Renal cortex interstitium (tissue), 11 donors: ENCODE data around the gene ZBTB46. TPM values are rescaled to one million over a fixed set of nuclear protein-coding genes. Genes with fewer than 3 reads are reported as not detected.
A peak's percentile ranks its signal among the peaks of the same experiment; 100 is the strongest.
"Not testable (repeated sequence)": the region's sequence is repeated elsewhere in the genome, so short reads cannot be mapped to it uniquely, and the experiment has no call there.

Source experiments
- DNase-seq, 11 donors: peaks; one replicate each; pipeline ENCODE4 v3.0.0-alpha.2; 2013; ENCODE audit warnings: low read depth in 9 of 11, low spot score in 4 of 11; ENCODE audit errors: extremely low read depth in 1 of 11
- polyA plus RNA-seq, 3 donors: library from polyadenylated mRNA; unstranded; fragments of 120-200 nt; gene quantifications; one replicate each; pipeline ENCODE4 v1.2.1, GENCODE V29; 2013; ENCODE audit not compliant: insufficient read length in 3 of 3

The ZBTB46 gene
- polyA plus RNA-seq, 3 donors: 15.5 to 20.0 (median 19.2) TPM

DNA sequence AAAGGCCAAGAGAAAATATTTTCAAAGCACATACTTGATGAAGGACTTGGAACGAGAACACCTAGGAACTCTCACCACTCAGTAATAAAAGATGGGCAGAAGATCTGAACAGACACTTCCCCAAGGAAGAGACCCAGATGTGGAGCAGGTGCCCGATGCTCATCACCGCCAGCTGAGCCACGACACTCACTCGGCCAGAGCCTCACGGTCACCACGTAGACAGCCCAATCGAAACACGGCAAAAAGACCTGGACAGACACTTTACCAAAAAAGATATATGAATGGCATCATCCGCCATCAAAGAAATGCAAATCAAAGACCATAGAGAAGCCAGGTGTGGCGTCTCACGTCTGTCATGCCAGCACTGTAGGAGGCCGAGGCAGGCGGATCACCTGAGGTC, 49.9 kb downstream of the ZBTB46 start:
- DNase-seq: no peak

DNA sequence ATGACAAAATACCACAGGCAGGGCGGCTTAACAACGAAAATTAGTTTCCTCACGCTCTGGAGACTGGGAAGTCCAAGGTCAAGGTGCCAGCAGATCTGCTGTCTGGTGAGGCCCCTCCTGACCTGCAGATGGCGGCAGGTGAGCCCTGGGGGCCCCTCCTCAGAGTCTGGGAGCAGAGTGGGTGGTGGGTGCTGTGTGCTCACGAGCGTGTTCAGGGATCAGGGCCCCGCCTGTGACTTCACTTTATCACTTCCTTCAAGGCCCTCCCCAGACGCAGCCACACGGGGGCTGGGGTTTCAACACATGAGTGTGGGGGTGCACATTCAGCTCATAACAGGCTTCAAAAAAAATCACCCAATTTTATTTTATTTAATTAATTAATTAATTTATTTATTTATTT, 52.2 kb downstream of the ZBTB46 start:
- DNase-seq: no peak

DNA sequence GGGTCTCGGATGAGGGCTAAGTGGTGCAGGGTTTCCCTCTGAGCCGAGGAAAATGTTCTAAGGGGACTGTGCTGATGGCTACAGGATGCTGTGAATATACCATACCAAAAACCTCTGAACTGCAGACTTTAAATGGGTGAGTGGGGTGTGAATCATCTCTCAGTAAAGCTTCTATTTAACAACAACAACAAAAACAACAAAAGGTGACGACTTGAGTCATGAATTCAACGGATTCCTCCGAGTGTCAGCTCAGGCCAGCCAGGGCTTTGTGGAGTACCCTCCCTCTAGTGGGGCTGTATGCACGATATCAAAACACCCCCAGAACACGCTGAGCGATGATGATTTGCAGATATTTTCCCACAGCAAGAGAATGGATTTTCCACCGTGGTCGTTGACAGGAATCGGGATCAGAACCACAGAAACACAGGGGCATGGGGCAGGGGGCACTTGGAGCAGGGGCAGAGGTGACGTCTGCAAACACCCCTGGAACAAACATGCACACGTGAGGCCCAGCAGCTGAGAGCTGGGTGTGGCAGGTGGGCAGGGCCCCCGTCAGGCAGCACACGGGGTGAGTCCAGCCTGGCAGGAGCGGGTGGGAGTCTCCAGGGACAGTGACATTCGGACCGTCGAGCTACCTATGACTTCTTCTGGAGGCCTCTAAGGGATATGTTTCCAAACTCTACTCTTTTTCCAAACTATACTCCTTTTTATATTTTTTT, 52.9 kb downstream of the ZBTB46 start:
- DNase-seq: no peak

DNA sequence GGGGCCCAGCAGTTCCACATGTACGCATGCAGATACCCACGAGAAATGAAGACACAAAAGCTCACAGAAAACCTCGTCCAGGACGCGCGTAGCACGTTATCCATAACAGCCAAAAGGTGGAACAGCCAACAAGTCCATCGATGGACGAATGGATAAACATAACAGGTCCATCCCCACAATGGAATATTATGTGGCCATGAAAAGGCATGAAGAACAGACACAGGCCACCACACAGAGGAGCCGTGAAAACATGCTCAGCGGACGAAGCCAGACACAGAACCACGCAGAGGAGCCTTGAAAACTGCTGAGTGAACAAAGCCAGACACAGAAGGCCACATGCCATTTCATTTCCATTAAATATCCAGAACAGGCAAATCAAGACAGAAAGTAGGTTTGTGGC, 53.5 kb downstream of the ZBTB46 start:
- no peak for DNase-seq

- not testable (repeated sequence) for DNase-seq
Observed at GRCh38 chr20:63776875-63777274, 54.2 kb downstream of the ZBTB46 start.

DNA sequence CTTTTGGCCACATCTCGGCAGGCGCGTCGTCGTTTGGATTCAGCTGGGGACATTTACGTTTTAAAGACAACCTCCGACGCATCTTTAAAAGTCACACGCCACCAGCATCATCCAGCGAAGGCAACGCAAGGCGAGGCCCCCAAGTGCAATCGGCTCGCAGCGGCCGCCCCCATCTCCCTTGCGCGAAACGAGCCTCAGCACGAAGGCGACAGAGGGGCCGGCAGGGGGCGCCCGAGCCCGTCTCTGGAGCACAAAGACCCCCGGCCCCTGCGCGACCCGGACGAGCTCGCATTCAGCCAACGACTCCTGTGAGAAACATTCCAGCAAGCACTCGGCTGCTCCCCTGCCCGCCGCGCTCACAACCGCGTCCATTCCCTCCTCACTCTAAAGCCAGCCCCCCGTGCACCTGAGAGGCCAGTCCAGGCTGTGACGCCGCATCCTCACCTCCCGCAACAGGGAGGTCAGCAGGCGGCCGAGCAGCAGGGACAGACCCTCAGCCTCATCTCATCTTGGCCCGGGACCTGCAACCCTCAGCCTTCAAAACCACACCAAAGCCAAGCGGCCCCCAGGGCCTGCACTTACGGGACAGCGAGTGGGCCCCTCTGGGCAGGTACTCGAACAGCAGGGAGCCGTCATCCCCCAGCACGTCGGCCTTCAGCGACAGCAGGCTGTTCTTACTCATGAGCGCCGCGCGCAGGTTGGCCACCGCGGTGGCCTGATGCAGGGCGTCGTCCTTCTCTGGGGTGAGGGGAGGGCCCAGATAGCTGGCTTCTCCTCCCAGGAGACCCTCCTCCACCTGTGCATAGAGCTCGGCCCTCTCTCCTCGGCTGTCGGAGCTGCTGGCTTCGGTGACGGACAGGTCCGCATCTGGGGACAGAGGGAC, 55.7 kb downstream of the ZBTB46 start:
- peak; percentile 47 to 83 (median 76) for DNase-seq

DNA sequence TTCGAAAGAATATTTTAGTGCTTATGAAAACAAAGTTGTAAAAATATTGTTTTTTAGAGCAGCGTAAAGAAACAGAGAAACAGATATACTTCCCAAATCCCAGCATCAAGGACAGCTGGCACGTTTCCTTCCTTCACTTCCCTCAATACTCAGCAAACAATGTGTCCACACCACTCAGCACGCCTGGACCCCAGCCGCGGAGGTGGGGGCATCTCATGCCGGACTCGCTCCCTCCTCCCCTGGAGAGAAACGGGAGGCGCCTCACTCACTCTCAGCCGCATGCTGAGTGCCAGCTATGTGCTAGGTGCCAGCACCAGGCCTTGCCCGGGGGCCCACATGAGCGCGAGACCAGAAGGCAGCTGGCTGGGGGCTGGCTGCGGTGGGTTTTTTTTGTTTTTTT, 56.8 kb downstream of the ZBTB46 start:
- no peak for DNase-seq

GRCh38 chr20:63773571-63774241, 57.4 kb downstream of the ZBTB46 start:
- no peak for DNase-seq

- no peak for DNase-seq
Observed at GRCh38 chr20:63772781-63773518, 58.1 kb downstream of the ZBTB46 start.

GRCh38 chr20:63771046-63771707, 59.9 kb downstream of the ZBTB46 start:
- DNase-seq: no peak

GRCh38 chr20:63769891-63770474, 61.1 kb downstream of the ZBTB46 start:
- no peak for DNase-seq

- DNase-seq: no peak
Observed at GRCh38 chr20:63768591-63769515, 62.2 kb downstream of the ZBTB46 start.

DNA sequence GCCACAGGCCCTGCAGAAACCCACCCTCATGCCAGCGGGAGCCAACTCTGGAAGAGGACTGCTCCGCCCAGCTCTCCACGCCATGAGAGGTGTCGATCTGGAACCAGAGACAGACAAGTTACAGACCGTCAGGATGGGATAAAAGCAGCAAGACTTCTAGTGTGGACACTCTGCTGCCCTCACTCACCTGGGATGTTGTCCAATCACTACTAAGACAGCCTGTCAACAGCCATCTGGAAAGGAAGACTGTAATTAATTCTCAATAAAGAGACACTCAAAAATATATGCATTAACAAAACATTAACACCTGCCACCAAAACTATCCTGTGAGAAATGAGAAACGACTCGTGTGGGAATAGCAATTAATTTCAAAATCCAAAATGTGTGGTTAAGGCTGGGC, 63.2 kb downstream of the ZBTB46 start:
- DNase-seq: no peak

DNA sequence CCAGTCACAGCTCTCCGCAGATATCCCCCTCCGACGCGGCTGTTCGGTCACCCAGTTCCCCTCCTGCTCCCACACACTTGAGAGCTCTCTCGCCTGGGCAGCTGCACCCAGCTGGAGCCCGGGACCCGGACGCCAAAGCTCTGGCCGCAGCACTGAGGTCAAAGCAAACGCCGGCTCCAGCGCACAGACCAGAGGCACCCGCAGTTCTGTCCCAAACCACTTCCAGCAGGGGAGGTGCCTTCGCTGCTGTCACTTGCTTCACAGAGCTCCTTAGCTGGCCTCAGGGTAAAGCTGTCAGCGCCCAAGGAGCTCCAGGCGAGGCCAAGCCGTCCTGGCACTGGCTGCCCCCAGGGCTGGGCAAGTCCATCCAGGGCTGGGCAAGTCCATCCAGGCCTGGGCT, 63.6 kb downstream of the ZBTB46 start:
- no peak for DNase-seq

DNA sequence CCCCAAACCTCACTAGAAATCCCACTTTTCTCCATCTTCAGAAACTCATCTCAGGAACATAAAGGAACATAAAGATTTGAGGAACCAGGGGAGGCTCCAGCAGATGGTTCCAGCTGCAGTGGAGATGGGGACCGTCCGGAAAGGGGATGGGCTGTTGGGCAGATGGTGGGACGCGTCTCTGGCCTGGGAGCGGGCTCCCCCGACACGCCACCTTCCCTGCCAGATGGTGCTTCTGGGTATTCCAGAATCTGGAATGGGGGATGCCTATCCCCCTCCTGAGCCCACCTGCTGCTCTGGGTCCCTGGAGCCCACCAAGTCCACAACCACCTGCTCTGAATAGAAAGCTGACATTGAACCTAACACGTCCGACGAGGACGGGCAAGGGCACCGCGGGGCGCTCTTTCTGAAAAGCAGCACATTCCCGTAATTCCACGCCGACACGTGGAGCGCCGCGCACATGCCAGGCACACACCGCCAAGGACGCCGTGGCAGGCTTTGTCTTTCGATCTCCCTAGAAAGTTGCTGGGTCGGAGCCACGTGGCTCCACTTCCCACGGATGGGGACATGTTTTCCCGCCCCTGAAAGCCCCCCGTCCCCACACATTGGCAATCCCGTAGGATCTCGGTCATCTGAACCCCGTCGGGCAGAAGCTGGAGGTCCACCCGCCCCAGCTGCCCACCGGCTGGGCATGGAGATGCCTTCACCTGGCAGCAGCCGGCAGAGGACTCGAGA, 64.2 kb downstream of the ZBTB46 start:
- no peak for DNase-seq

DNA sequence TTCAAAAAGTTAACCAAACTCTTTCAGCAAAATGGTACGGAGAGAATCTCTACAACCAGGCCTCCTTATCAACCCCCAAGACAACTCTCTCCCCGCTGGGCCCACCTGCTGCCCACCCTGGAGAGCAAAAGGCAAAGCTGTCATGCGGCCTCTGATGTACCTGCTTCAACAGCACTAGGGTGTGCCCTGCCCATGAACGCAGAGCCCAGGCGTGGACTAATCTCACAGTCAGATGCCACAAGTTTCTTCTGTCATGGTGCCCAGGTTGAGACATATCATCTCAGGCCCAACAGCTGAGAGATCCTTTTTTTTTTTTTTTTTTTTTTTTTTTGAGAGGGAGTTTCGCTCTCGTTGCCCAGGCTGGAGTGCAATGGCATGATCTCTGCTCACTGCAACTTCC, 65.2 kb downstream of the ZBTB46 start:
- DNase-seq: no peak
